HepG2 (cell line): ENCODE results near the gene GLIS2. TPM values are rescaled to one million over a fixed set of nuclear protein-coding genes. Genes with fewer than 3 reads are reported as not detected.

Experiments
- CENPBD1 ChIP-seq: sonication (generic); formaldehyde crosslinking; IDR thresholded peaks from 2 replicates; pipeline ENCODE4 v1.8.0; 2022; ENCODE audit warnings: missing genetic modification reagents, low read depth, mild to moderate bottlenecking, borderline replicate concordance
- FOSL1 ChIP-seq: sonication (generic); formaldehyde crosslinking; IDR thresholded peaks from 2 replicates; pipeline ENCODE4 v1.9.0; 2021; ENCODE audit warnings: missing genetic modification reagents, borderline replicate concordance
- GABPA ChIP-seq, 2 experiments: IDR thresholded peaks; 2 replicates each; pipeline ENCODE4 v1.6.1; 2011 to 2016; ENCODE audit warnings: low read depth in 2 of 2, low read length in 1 of 2, missing biosample characterization in 1 of 2, missing genetic modification characterization in 1 of 2
- HBP1 ChIP-seq: IDR thresholded peaks from 2 replicates; pipeline ENCODE4 v1.6.1; 2016; ENCODE audit warnings: low read depth, control low read depth
- KLF9 ChIP-seq: IDR thresholded peaks from 2 replicates; pipeline ENCODE4 v1.6.1; 2016; ENCODE audit warnings: low read depth
- MNT ChIP-seq: fragments of 450-650 bp; IDR thresholded peaks from 2 replicates; pipeline ENCODE4 v1.6.1; 2016
- RBAK ChIP-seq: sonication (generic); formaldehyde crosslinking; IDR thresholded peaks from 2 replicates; pipeline ENCODE4 v1.5.1; 2020; ENCODE audit warnings: mild to moderate bottlenecking, missing genetic modification reagents
- SAFB2 ChIP-seq: sonication (generic); formaldehyde crosslinking; IDR thresholded peaks from 2 replicates; pipeline ENCODE4 v1.5.1; 2020; ENCODE audit warnings: missing genetic modification reagents, low read depth, mild to moderate bottlenecking, borderline replicate concordance
- SNAPC5 ChIP-seq: sonication (generic); formaldehyde crosslinking; IDR thresholded peaks from 2 replicates; pipeline ENCODE4 v1.8.1; 2023; ENCODE audit warnings: mild to moderate bottlenecking, missing genetic modification reagents, borderline replicate concordance
- SP140L ChIP-seq: sonication (generic); formaldehyde crosslinking; IDR thresholded peaks from 2 replicates; pipeline ENCODE4 v1.4.0; 2020; ENCODE audit warnings: missing genetic modification reagents, borderline replicate concordance
- STAT6 ChIP-seq: sonication (generic); formaldehyde crosslinking; IDR thresholded peaks from 2 replicates; pipeline ENCODE4 v1.4.0; 2020; ENCODE audit warnings: missing genetic modification reagents, mild to moderate bottlenecking, borderline replicate concordance
- YEATS4 ChIP-seq: sonication (generic); formaldehyde crosslinking; IDR thresholded peaks from 2 replicates; pipeline ENCODE4 v1.4.0; 2020; ENCODE audit warnings: missing genetic modification reagents, borderline replicate concordance
- ZNF367 ChIP-seq: sonication (generic); formaldehyde crosslinking; IDR thresholded peaks from 2 replicates; pipeline ENCODE4 v1.4.0; 2020; ENCODE audit warnings: missing genetic modification reagents, borderline replicate concordance
- ZNF546 ChIP-seq: sonication (generic); formaldehyde crosslinking; conservative IDR thresholded peaks from 2 replicates; pipeline ENCODE4 v1.8.1; 2023; ENCODE audit warnings: mild to moderate bottlenecking, missing genetic modification reagents
- ZNF616 ChIP-seq: sonication (generic); formaldehyde crosslinking; IDR thresholded peaks from 2 replicates; pipeline ENCODE4 v1.5.0; 2020; ENCODE audit warnings: low read depth, mild to moderate bottlenecking, missing genetic modification reagents
- ZNF704 ChIP-seq: sonication (generic); formaldehyde crosslinking; IDR thresholded peaks from 2 replicates; pipeline ENCODE4 v1.8.1; 2023; ENCODE audit warnings: mild to moderate bottlenecking, inconsistent platforms, moderate library complexity, missing genetic modification reagents, borderline replicate concordance
- ZNF770 ChIP-seq: sonication (generic); formaldehyde crosslinking; IDR thresholded peaks from 2 replicates; pipeline ENCODE4 v1.5.0; 2020; ENCODE audit warnings: mild to moderate bottlenecking, missing genetic modification reagents
- polyA plus RNA-seq, 8 experiments: library from polyadenylated mRNA; depleted of rRNA in 3 of 8; stranded (reverse) in 7 of 8; unstranded in 1 of 8; fragments of >200 nt; fragmentation: Illumina TruSeq in 4 of 8; extraction: Trizol in 4 of 8; gene quantifications; 2 replicates each; pipeline versions ENCODE4 v1.2.1 to v1.2.3, GENCODE V29; 2011 to 2016; ENCODE audit warnings: low read depth in 4 of 8, missing spikeins in 1 of 8, mixed read lengths in 1 of 8; ENCODE audit not compliant: insufficient read depth in 1 of 8
- total RNA-seq, 5 experiments: library from RNA; depleted of rRNA; stranded (reverse); fragments of >200 nt; fragmentation: Illumina TruSeq; extraction: Trizol; gene quantifications; 2 replicates each; pipeline ENCODE4 v1.2.3, GENCODE V29; 2016; ENCODE audit warnings: low read depth in 1 of 5

Gene GLIS2
- total and polyA plus RNA-seq, 2 of the 13 experiments (the other 11 are each of a cell fraction or from before 2014, with no cell fraction given) = 0.28 to 0.29 TPM

GRCh38 chr16:4350787-4351659 is 35.2 kb downstream of the GLIS2 start, which contains the start of gene PAM16 (continued):
- TF ChIP-seq HBP1 (CRISPR knock-in tag) (no peak), SNAPC5 (no peak), RBAK (CRISPR knock-in tag) (no peak), ZNF616 (CRISPR knock-in tag) (no peak), KLF9 (peak; percentile 75; the same call in 1 of the 2 replicates), SAFB2 (CRISPR knock-in tag) (no peak), ZNF367 (no peak), CENPBD1 (CRISPR knock-in tag) (no peak), FOSL1 (CRISPR knock-in tag) (no peak), STAT6 (CRISPR knock-in tag) (no peak), GABPA (IDR thresholded peaks at IDR 0.05; ENCODE audit: low read depth, low read length) (no peak), GABPA (CRISPR knock-in tag; IDR thresholded peaks at IDR 0.05; ENCODE audit: low read depth) (peak; percentile 51), SP140L (CRISPR knock-in tag) (0 out of 2 replicates have a peak, but pooled peaks have one; percentile 3), MNT (peak; percentile 46; the same call in 1 of the 2 replicates), ZNF770 (CRISPR knock-in tag) (peak; percentile 15; the same call in 1 of the 2 replicates), YEATS4 (CRISPR knock-in tag) (peak; percentile 73; the same call in 1 of the 2 replicates), ZNF704 (CRISPR knock-in tag) (no peak), ZNF546 (CRISPR knock-in tag) (peak; percentile 61; the same call in 1 of the 2 replicates)
